Hindlimb muscle (tissue), 1 donor: ENCODE results near the gene OR1Q1. TPM values are rescaled to one million over a fixed set of nuclear protein-coding genes. Genes with fewer than 3 reads are reported as not detected.
"Not testable (repeated sequence)": the region's sequence is repeated elsewhere in the genome, so short reads cannot be mapped to it uniquely, and the experiment has no call there.

Source experiments
- DNase-seq: peaks from one replicate; pipeline ENCODE4 v3.0.0-alpha.2; 2013
- polyA plus RNA-seq: library from polyadenylated mRNA; unstranded; fragments of 120-200 nt; gene quantifications from one replicate; pipeline ENCODE4 v1.2.1, GENCODE V29; 2013; ENCODE audit not compliant: insufficient read length

The OR1Q1 gene, protein sequence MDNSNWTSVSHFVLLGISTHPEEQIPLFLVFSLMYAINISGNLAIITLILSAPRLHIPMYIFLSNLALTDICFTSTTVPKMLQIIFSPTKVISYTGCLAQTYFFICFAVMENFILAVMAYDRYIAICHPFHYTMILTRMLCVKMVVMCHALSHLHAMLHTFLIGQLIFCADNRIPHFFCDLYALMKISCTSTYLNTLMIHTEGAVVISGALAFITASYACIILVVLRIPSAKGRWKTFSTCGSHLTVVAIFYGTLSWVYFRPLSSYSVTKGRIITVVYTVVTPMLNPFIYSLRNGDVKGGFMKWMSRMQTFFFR
- polyA plus RNA-seq: not detected

DNA sequence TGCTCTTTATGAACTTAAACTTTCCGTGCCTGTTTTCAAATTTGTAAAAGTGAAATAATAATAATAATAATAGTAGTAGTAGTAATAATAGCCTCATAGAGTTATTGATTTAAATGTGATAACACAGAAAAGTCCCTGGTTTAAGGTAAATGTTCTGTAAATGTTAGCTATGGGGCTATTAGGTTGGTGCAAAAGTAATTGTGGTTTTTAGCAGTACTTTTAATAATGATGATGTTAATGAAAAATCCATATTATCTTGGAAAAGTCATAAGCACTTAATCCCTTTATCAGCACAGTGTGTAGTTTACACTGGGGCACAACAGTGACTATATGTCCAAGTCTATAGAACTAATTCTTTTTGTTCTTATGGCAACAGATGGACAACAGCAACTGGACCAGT lies at the start of gene OR1Q1:
Gene OR1Q1 (plus strand): TSS at position 377 of the 400 bp plus-strand sequence. CDS start 0 bp downstream, at position 377.
- no peak for DNase-seq

GRCh38 chr9:122567901-122568300 lies 46.6 kb upstream of the OR1Q1 start:
- no peak for DNase-seq

- no peak for DNase-seq
Observed at GRCh38 chr9:122572456-122572855, 42.1 kb upstream of the OR1Q1 start.

DNA sequence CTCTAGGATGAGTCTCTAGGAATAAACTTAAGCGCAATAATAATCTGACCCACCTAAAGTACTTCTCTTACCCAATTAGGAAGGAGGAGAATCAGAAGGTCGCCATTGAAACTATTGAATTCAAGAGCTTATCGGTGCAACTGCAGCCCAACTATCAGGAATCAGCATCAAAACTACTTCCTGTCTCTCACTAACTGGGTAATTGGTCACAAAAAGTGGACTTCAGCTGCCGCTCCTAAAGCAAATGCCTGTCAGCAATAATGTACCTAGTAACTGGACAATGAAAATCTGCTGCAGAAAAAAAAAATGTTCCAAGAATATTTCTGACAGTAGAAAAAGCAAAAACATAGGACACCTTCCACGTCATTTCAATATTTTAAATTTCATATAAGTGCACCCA lies 34.7 kb upstream of the OR1Q1 start:
- DNase-seq: no peak

DNA sequence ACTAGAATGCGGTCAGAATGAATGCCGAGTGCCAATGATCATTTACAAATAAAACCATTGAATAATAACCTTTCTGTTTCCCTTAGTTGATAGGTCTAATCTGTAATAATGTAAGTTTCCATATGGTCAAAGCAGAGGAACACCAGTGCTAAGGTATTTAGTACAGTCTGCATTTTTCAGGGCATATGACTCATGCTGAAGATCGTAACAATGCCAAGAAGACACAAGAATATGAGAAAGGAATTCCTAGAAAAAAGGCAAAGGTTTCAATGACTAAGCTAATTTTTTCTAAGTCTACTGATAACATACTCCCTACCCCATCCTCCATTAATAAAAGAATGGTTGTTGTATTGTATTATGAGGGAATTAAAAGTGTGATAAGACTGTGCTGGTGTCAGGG lies 34.2 kb upstream of the OR1Q1 start:
- no peak for DNase-seq

GRCh38 chr9:122583284-122583683 lies 31.3 kb upstream of the OR1Q1 start, which contains the start of gene OR1L8:
Gene OR1L8 (minus strand): TSS chr9:122583384. CDS start chr9:122568477, 14,907 bp downstream.
- DNase-seq: not testable (repeated sequence)

- DNase-seq: no peak
Observed at GRCh38 chr9:122605691-122606090, 8.8 kb upstream of the OR1Q1 start.

DNA sequence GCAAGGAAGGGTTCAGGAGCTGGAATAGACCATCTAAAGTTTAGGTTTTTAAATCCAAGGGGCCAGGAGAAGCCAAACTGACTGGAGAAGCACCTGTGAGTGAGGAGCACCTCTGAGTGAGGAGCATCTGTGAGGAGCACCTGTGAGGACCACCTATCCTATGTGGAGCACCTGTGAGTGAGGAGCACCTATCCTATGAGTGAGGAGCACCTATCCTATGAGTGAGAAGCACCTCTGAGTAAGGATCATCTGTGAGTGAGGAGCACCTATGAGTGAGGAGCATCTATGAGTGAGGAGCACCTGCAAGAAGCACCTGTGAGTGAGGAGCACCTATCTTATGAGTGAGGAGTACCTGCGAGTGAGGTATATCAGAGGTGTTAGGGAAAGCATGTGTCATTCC lies 8.0 kb upstream of the OR1Q1 start:
- DNase-seq: no peak

- DNase-seq: no peak
Observed at GRCh38 chr9:122609804-122610203, 4.7 kb upstream of the OR1Q1 start.

DNA sequence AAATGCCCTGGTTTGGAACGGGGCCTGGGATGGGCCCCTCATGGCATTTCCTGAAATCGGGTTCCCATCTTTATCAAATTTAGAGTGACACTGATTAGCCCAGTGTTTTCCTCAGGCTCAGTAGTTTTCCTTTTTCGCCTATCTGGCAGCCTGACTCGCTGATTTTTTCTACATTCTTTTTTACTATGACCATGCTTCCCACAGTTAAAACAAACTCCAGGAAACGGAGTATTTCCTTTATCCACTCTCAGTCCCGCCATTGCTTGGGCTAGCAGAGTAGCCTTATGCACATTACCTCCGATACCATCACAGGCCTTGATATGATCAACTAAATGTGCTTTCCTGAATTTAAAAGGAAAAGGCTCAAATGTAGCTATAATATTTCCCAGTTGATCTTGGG lies 5.5 kb downstream of the OR1Q1 start:
- DNase-seq: no peak

DNA sequence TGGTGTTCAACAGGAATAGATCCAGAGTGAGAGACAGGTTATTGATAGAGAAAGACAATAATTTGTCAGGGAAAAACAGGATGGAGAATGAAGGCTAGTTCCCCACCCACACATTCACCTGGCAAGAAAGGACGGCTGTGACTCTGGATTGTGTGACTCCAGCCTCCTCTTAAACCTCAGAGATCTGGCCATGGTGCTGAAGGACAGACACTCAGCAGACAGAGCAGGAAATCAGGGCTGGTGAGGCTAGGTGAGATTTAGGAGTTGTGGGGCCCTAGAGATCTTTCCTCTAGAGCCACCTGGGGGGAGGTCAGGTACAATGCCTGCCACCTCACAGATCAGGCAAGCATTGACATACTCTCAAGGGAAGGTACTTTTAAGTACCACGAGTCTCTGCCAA lies 27.7 kb downstream of the OR1Q1 start:
- DNase-seq: no peak

- no peak for DNase-seq
Observed at GRCh38 chr9:122656378-122656777, 41.8 kb downstream of the OR1Q1 start.

GRCh38 chr9:122657527-122657926 lies 43.0 kb downstream of the OR1Q1 start, which contains the start of gene OR1B1:
Gene OR1B1 (minus strand): TSS chr9:122657627.
- no peak for DNase-seq

DNA sequence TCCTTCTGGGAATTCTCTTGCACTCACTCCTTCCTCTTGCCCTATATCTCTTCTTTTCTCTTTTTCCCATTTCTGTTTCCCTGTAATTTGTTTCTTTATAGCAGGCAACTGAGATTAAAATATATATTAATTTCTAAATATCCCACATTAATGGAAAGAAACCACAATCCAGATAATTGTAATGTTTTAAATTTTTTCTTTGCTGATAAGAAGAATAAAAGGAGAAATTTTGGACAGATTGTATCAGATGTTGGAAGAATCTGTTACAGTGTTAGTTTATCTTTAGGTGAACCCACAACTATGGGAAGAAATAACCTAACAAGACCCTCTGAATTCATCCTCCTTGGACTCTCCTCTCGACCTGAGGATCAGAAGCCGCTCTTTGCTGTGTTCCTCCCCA lies 46.9 kb downstream of the OR1Q1 start, which contains the start of gene OR1L1:
Gene OR1L1 (plus strand): TSS at position 301 of the 400 bp plus-strand sequence. CDS start 0 bp downstream, at position 301.
- no peak for DNase-seq

Other genes starting within 250 kb of the OR1Q1 start
- gene PTGS1, start 243.7 kb upstream of the OR1Q1 start, polyA plus RNA-seq: 4.7 TPM
- gene OR1J1, start 136.8 kb upstream of the OR1Q1 start, polyA plus RNA-seq: not detected
- gene OR1J2, start 103.9 kb upstream of the OR1Q1 start, polyA plus RNA-seq: not detected
- not detected for gene OR1J4, start 95.6 kb upstream of the OR1Q1 start, polyA plus RNA-seq
- not detected for gene OR1N1, start 87.4 kb upstream of the OR1Q1 start, polyA plus RNA-seq
- not detected for gene OR1N2, start 61.6 kb upstream of the OR1Q1 start, polyA plus RNA-seq
- gene OR1L8, start 31.4 kb upstream of the OR1Q1 start, polyA plus RNA-seq: 0.09 TPM
- not detected for gene OR1B1, start 42.9 kb downstream of the OR1Q1 start, polyA plus RNA-seq
- gene OR1L1, start 47.0 kb downstream of the OR1Q1 start, polyA plus RNA-seq: not detected
- gene OR1L3, start 60.4 kb downstream of the OR1Q1 start, polyA plus RNA-seq: not detected
- gene OR1L4, start 109.3 kb downstream of the OR1Q1 start, polyA plus RNA-seq: not detected
- not detected for gene OR1L6, start 127.6 kb downstream of the OR1Q1 start, polyA plus RNA-seq
- not detected for gene OR5C1, start 174.2 kb downstream of the OR1Q1 start, polyA plus RNA-seq
- not detected for gene OR1K1, start 185.4 kb downstream of the OR1Q1 start, polyA plus RNA-seq
- gene PDCL, start 213.8 kb downstream of the OR1Q1 start, polyA plus RNA-seq: 15.2 TPM